Amniotic epithelial cell (primary cell): ENCODE measurements around the gene CACNG3.

Experiments used
- DNase-seq: peaks from one replicate; pipeline ENCODE4 v3.0.0-alpha.2; 2010; ENCODE audit warnings: low read depth

Gene CACNG3

DNA sequence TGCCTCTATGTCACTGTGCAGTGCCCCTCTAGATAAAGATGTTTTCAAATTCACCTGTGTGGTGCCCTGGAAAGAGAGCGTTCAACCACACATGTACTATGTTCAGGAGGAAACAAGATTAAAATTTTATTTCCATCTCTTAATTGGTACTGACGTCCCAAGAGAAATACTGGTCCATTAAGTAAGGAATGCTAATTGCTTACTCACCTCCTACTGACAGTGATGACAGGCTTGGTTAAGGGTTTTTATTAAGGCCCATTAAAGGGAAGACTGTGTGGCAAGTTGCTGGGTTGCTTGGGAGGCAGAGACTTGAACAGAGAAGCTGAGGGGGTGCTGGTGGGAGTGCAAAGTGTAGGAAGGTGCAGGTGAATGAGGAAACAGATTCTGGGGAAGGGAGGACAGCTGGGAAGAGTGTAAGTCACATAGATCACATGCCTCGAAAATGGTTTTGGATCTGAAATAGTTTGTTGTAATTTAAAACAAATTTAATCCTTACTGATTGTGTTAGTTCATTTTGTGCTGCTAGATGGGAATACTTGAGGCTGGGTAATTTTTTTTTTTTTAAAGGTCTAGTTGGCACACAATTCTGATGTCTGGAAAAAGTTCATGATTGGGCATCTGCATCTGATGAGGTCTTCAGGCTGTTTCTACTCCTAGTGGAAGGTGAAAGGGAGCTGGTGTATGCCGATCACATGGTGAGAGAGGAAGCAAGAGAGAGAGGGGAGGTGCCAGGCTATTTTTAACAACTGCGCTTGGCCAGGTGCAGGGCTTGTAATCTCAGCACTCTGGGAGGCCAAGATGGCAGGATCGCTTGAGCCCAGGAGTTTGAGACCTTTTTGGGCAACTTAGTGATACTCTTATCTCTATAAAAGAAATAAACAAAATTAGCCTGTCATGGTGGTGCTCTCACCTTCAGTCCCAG is 140.5 kb downstream of the CACNG3 start:
- no peak for DNase-seq

DNA sequence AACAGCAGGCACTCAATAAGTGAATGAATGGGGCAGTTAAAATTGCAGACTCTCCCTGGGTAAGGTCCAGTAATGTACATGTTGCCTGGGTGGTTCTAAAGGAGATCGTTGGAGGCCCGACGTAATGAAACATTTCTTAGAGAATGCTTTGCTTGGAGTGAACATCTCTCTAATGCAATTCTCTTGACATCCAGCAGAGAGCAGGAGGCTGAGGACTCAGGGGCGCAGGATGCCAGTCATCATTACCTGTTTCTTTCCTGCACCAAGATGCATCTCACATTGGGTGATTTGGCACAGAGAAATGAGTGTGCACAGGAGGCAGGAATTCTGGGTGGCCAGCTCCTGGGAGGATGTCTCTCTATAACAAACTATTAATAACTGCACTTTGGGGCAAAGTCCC is 152.9 kb downstream of the CACNG3 start:
- no peak for DNase-seq
